Rectal smooth muscle tissue (tissue), 1 donor: Measurements from ENCODE around the gene COBL.

Experiments used
- H3K27ac ChIP-seq: one replicate; pipeline ENCODE4 v1.7.0; 2013; ENCODE audit warnings: low read depth, low read length, inconsistent platforms
- H3K27me3 ChIP-seq: one replicate; pipeline ENCODE4 v1.7.0; 2013; ENCODE audit warnings: low read length; ENCODE audit not compliant: control insufficient read depth, insufficient read depth
- H3K36me3 ChIP-seq: one replicate; pipeline ENCODE4 v1.7.0; 2013; ENCODE audit warnings: low read length; ENCODE audit not compliant: control insufficient read depth, insufficient read depth
- H3K4me1 ChIP-seq: one replicate; pipeline ENCODE4 v1.7.0; 2013; ENCODE audit warnings: low read length; ENCODE audit not compliant: control insufficient read depth, insufficient read depth
- H3K4me3 ChIP-seq: one replicate; pipeline ENCODE4 v1.7.0; 2013; ENCODE audit warnings: low read length
- H3K9ac ChIP-seq: one replicate; pipeline ENCODE4 v1.7.0; 2013; ENCODE audit warnings: low read length

Gene COBL

DNA sequence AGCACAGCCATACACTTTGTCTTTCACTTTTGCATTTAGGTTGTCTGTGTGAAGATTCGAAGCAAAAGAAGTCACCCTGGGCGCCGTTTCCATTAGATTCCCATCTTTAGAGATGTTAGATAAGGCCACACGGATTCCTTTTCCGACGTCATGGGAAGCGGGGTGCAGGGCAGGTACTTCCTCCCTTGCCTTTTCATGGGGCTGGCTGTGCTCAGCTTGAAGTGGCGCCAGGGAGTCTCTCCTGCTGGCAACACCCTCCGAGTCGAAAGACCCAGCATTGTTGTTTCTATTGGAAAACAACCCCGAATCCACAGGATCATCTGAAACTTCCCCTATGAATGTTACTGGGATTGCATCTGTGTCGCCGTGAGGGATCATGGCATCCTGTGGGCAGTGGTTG is 287.5 kb downstream of the COBL start:
- Histone ChIP-seq H3K4me1 (peaks cover 6% of the 10 kb centered on the region), H3K4me3 (no peak overlapping the region), H3K36me3 (peaks cover 3% of the 10 kb centered on the region), H3K27me3 (no peaks in the 10 kb centered on the region), H3K27ac (no peak overlapping the region), H3K9ac (no peak overlapping the region)

DNA sequence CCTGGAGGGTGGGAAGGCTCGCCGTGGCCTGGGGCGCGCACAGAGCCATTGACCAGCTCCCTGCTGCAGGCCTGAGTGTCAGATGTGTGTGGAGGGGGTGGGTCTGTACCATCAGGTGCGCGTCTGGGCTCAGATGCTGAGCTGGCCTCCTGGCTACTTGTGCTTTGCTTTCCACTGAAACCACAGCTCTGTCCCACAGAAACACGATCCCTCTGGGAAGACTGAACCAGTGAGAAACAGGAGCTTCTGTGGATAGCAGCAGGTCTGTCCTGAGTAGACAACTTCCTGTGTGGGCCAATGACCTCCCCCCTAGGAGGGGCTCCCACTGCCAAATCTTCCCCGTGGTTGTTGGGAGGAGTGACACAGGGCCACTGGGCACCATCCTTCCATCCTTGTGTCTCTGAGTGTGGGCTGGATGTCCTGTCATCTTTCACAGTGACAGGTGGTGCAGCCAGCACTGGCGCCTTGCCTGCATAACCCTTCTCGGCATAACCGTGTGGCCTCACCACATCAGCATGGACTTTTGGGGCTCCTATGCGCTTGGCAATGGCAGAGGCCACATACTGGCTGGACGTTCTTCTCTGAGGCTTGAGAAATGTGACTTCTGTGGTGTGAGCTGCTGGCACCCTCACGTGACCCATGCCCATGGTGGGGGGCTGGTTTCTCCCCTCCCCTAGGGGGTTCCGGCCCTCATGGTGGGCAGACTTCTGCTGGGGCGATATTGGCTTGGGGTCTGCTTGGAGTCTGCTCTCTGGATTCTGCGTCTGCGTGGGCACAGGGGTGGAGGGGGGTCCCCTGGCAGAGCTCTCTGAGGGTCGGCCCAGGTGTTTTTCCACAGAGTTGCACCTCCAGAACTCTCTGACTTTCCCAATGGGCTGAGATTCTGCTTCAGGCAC is 288.4 kb downstream of the COBL start:
- H3K36me3 ChIP-seq = peaks cover 3% of the 10 kb centered on the region
- H3K4me1 ChIP-seq = no peaks in the 10 kb centered on the region
- no peak overlapping the region for H3K4me3 ChIP-seq
- no peak overlapping the region for H3K27ac ChIP-seq
- no peaks in the 10 kb centered on the region for H3K27me3 ChIP-seq
- H3K9ac ChIP-seq = no peak overlapping the region

DNA sequence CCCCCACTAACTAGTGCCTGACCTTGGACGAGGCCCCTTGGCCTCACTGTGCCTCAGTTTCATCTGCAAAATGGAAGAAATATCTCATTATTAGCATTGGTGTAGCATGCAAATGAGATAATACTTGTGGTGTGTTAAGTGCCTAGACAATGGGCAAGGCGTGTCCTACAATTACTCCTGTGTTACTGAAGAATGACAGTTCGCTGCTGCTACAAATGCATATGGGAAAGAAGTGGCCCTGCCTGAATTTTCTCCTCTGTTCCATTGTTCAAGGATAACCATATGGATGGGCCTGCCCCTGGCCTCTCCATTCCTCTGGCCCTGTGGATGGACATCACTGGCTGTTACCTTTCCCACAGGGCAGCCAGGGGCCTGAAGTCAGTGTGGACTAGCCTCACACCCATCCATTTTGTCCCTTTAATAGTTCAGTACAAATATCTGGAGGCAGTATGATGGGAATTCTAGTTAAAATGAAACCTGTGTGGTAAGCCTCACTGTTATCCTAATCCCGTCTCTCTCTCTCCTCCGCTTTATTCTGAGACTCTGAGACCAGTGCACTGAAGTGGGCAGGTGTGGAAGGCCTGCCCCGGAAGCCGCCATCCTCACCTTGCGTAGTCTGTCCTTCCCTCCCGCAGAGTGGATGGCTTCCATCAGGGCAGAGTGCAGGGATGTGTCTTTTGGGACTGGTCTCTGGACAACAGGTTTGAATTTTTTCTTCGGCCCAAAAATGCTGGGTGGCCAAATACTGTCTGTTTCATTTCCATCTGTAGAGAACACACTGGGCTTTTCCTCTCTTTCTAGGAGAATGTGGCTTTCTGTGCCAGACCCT is 289.3 kb downstream of the COBL start:
- Histone ChIP-seq H3K9ac (no peak overlapping the region), H3K4me3 (no peak overlapping the region), H3K27me3 (no peaks in the 10 kb centered on the region), H3K27ac (no peak overlapping the region), H3K4me1 (no peaks in the 10 kb centered on the region), H3K36me3 (peaks cover 3% of the 10 kb centered on the region)

DNA sequence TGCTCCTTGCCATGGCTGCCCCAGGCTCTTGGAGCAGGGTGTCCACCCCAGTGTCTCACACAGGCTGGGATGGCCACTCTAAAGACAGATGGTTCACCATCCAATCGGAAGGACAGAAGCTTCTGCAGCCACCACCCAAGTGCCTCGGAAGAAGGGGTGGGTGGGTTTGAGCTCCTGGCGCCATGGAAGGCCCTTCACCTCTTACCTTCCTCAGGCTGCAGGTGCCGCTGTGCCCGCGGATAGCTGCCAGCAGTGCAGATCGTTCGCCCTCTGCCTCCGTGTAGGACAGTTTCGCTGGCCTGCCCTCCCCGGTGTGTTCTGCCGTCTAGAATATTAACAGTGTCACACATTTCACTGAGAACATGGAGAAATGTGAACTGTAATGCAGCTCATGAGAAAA is 290.3 kb downstream of the COBL start:
- H3K4me3 ChIP-seq = no peak overlapping the region
- H3K36me3 ChIP-seq = peaks cover 3% of the 10 kb centered on the region
- H3K27me3 ChIP-seq = no peaks in the 10 kb centered on the region
- no peaks in the 10 kb centered on the region for H3K4me1 ChIP-seq
- H3K9ac ChIP-seq = no peak overlapping the region
- H3K27ac ChIP-seq = no peak overlapping the region

DNA sequence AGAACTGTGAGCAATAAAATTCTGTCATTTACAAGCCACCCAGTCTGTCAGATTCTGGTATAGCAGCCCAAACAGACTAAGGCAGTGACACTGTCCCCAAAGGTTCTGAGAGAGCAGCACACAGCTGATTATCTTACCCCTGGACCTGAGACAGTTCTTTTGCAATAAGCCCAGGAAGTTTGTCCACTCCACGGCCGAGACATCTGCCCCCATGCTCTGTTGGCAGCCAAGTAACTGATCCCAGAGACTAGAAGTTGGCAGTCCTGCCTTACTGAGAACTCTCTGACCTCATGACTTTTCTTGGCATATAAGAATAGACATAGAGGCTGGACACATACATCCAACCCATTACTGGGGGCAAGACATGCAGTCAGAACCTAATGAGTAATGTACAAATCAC is 290.9 kb downstream of the COBL start:
- no peaks in the 10 kb centered on the region for H3K27me3 ChIP-seq
- H3K4me1 ChIP-seq = no peaks in the 10 kb centered on the region
- no peak overlapping the region for H3K27ac ChIP-seq
- H3K36me3 ChIP-seq = peaks cover 3% of the 10 kb centered on the region
- H3K4me3 ChIP-seq = no peak overlapping the region
- no peak overlapping the region for H3K9ac ChIP-seq

DNA sequence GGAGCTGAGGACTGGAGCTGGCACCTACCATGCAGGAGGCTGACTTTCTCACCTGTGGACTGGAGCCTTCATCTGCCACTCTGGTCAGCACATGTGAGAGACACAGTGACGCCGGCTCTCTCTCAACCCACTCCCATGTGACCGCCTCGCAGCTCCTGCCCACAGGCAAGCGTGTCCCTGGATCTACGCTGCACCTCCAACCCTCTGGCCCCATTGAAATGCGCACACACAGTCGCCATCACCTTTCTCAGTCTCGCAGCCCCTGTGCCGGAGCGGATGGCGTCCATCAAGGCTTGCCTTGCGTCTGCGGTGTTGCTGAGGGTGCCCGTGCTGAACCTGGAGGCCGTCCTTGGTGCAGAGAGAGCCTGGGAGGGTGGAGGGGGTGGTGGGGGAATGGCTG is 291.7 kb downstream of the COBL start:
- Histone ChIP-seq H3K4me1 (no peaks in the 10 kb centered on the region), H3K27ac (no peak overlapping the region), H3K9ac (no peak overlapping the region), H3K36me3 (peaks cover 3% of the 10 kb centered on the region), H3K4me3 (no peak overlapping the region), H3K27me3 (no peaks in the 10 kb centered on the region)

DNA sequence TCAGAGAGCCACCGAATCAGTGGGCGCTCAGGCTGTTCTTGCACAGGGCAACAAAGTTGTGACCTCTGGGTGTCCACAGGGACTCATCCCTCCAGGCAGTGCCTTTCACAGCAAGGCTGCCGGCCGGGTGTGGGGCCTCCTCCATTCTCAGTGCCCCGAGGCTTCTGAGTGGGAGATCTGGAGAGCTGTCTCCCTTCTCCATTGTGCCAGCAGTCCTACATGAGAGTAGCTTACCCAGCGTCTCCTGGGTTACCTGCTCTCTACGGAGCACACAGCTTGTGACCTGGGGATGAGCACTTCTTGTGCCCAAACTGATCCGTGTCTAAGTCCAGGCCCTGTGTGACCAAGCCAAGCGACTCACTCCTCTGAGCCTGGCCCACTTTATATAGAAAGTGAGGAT is 293.1 kb downstream of the COBL start:
- no peak overlapping the region for H3K4me3 ChIP-seq
- no peak overlapping the region for H3K27ac ChIP-seq
- H3K27me3 ChIP-seq = no peaks in the 10 kb centered on the region
- no peaks in the 10 kb centered on the region for H3K4me1 ChIP-seq
- peaks cover 3% of the 10 kb centered on the region for H3K36me3 ChIP-seq
- no peak overlapping the region for H3K9ac ChIP-seq

DNA sequence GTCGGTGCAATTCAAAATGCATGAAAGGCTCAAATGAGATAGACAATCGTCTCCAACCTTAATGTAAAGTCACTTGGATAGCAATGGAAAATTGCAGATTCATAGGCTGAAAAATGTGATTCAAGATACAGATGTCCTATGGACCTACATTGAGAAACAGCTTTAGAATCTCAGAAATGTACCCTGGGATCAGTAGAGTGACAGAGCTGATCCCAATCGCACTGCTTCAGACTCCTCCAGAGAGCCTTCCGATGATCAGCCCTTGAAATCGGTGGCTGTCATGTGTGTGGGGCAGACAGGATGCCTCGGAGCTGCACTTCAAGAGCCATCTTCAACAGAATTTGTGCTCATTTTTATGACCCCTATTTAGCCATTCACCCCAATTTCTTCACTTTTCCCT is 293.8 kb downstream of the COBL start:
- no peak overlapping the region for H3K9ac ChIP-seq
- no peaks in the 10 kb centered on the region for H3K4me1 ChIP-seq
- no peaks in the 10 kb centered on the region for H3K36me3 ChIP-seq
- H3K27ac ChIP-seq = no peak overlapping the region
- no peaks in the 10 kb centered on the region for H3K27me3 ChIP-seq
- H3K4me3 ChIP-seq = no peak overlapping the region

DNA sequence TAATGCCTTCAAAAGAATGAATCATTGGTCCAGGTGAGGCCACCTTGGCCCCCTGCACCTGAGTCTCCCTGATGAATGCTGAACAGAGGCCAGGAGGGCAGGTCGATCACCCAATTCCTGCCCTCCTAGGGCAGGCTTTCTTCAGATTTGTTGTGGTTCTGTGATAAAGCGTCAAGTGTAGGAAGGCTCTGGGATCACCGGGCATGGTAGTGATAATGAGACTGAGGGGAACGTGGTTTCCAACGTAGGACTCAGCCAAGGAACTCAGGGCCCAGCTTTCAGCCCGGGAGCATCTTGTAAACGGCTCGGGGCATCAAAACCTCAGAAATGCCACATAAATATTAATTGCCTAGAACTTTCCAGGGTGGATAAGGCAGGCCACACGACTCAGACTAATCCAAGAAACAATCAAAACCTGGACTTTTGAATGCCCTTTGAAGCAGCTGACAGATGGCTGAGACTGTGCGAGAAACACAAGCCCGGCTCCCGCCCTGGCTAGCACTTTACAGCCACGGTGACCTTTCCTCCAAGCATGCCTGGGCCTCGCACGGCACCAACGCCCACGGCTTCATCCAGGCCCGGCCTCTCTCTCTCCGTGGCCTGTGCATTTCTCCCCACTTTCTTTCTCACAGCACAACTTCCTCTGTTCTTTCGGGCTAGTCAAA is 294.6 kb downstream of the COBL start:
- no peak overlapping the region for H3K9ac ChIP-seq
- H3K36me3 ChIP-seq = no peaks in the 10 kb centered on the region
- H3K27me3 ChIP-seq = no peaks in the 10 kb centered on the region
- no peak overlapping the region for H3K4me3 ChIP-seq
- no peaks in the 10 kb centered on the region for H3K4me1 ChIP-seq
- no peak overlapping the region for H3K27ac ChIP-seq

DNA sequence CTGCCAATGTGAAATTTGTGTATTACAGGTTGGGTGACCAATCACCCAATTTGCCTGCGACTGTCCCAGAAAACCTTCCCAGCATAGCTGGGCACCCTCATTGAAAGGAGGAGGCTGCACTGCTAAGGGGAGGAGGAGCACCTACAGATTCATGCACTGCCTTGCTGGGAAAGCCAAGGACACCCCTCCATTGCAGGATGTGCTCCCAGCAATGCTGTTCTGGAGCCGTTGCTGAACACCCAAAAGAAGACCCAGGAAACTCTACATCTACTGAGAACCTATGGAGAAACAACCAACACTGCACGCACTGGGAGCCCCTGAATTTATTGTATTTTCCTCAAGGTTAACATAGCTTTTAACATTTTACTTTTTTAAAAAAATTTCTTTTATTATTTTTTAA is 295.7 kb downstream of the COBL start:
- Histone ChIP-seq H3K4me1 (no peaks in the 10 kb centered on the region), H3K4me3 (no peak overlapping the region), H3K27me3 (no peaks in the 10 kb centered on the region), H3K9ac (no peak overlapping the region), H3K27ac (no peak overlapping the region), H3K36me3 (no peaks in the 10 kb centered on the region)

DNA sequence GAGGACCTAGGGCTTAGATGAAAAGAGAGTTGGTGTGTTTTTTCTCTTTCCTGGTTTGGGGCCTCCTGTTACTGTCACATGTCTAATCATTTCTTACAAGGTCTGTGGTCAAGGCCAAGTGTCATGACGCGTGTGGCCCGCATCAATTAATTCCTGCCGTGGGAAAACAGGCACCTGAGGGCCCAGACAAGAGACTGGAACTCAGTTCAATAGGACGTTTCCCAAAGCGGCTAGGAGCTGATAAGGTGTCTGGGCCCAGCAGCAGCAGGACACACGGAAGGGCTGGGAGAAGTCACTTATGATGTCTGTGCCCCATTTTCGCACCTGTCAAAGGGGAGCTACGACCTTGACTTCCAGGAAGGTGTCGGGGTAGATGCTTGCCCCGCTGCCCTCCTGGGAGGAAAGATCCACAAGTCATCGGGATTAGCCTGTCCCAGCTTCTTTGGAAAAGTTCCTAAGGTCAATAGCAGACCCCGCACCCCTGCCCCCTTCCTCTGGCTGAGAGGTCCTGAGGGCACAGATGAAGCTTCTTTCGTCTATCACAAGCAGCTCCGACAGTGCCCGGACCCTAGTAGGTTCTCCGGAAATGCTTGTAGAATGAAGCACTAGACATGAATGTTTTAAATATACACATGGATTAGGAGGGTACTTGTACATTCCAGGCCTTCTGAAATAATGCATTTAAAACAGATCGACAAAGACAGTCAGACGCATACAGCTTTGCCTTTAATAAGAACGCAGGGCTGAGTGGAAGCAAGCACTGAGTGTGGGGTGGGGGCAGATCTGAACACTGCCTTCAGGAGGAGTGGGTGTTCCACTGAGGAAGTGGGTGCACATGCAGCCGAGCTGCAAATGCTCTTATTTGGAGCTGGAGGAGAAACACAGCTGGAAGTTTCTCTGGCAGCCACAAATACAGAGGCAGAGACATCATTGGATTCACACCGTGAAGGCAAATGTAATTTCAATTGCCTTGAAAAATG is 296.4 kb downstream of the COBL start:
- no peak overlapping the region for H3K9ac ChIP-seq
- no peak overlapping the region for H3K27ac ChIP-seq
- no peaks in the 10 kb centered on the region for H3K4me1 ChIP-seq
- H3K27me3 ChIP-seq = no peaks in the 10 kb centered on the region
- H3K4me3 ChIP-seq = no peak overlapping the region
- H3K36me3 ChIP-seq = no peaks in the 10 kb centered on the region
